Adrenal gland (tissue), 5 donors: ENCODE results near the gene ARHGEF16.

ENCODE experiments used
- POLR2A ChIP-seq, 2 donors: fragments of 450-650 bp; IDR thresholded peaks; one replicate each; pipeline ENCODE4 v1.6.1; 2017; ENCODE audit warnings: antibody characterized with exemption in 2 of 2, mild to moderate bottlenecking in 2 of 2, moderate library complexity in 1 of 2
- TF ChIP-seq, protein P1 (sequence below), 6 experiments: fragments of 450-650 bp in 4 of 6; fragments of 200-600 bp in 2 of 6; sonication (generic) in 1 of 6; IDR thresholded peaks; 1 replicate in 5 of 6; 2 replicates in 1 of 6; pipeline versions ENCODE4 v1.5.1 to v1.8.0; 2016 to 2021; ENCODE audit warnings: antibody characterized with exemption in 6 of 6, mild to moderate bottlenecking in 2 of 6, moderate library complexity in 1 of 6
- donor health status: DM: no; HTN: no; CAD: no.

GRCh38 chr1:3524556-3525203, 70.2 kb downstream of the ARHGEF16 start:
- TF ChIP-seq, protein P1, sequence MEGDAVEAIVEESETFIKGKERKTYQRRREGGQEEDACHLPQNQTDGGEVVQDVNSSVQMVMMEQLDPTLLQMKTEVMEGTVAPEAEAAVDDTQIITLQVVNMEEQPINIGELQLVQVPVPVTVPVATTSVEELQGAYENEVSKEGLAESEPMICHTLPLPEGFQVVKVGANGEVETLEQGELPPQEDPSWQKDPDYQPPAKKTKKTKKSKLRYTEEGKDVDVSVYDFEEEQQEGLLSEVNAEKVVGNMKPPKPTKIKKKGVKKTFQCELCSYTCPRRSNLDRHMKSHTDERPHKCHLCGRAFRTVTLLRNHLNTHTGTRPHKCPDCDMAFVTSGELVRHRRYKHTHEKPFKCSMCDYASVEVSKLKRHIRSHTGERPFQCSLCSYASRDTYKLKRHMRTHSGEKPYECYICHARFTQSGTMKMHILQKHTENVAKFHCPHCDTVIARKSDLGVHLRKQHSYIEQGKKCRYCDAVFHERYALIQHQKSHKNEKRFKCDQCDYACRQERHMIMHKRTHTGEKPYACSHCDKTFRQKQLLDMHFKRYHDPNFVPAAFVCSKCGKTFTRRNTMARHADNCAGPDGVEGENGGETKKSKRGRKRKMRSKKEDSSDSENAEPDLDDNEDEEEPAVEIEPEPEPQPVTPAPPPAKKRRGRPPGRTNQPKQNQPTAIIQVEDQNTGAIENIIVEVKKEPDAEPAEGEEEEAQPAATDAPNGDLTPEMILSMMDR (IDR thresholded peaks at IDR 0.05): no peak
- TF ChIP-seq POLR2A (IDR thresholded peaks at IDR 0.05): no peak
